HEK293T (cell line): ENCODE data around the gene GJB2.

ENCODE experiments used
- ARNT ChIP-seq: fragments of 450-650 bp; IDR thresholded peaks from 2 replicates; pipeline ENCODE4 v1.6.1; 2017; ENCODE audit warnings: mild to moderate bottlenecking
- BHLHE40 ChIP-seq: fragments of 450-650 bp; IDR thresholded peaks from 2 replicates; pipeline ENCODE4 v1.6.1; 2016; ENCODE audit warnings: mild to moderate bottlenecking, moderate library complexity, borderline replicate concordance
- FOXA1 ChIP-seq: fragments of 450-650 bp; IDR thresholded peaks from 2 replicates; pipeline ENCODE4 v1.6.1; 2016; ENCODE audit warnings: mild to moderate bottlenecking
- HDGF ChIP-seq: fragments of 450-650 bp; IDR thresholded peaks from 2 replicates; pipeline ENCODE4 v1.6.1; 2017; ENCODE audit warnings: antibody characterized with exemption, borderline replicate concordance
- L3MBTL2 ChIP-seq: fragments of 450-650 bp; conservative IDR thresholded peaks from 2 replicates; pipeline ENCODE4 v1.6.1; 2016; ENCODE audit warnings: mild to moderate bottlenecking
- LEF1 ChIP-seq: fragments of 450-650 bp; IDR thresholded peaks from 2 replicates; pipeline ENCODE4 v1.6.1; 2017; ENCODE audit warnings: mild to moderate bottlenecking, borderline replicate concordance
- NFRKB ChIP-seq: fragments of 450-650 bp; IDR thresholded peaks from 2 replicates; pipeline ENCODE4 v1.6.1; 2016; ENCODE audit warnings: mild to moderate bottlenecking, moderate library complexity
- PKNOX1 ChIP-seq: fragments of 450-650 bp; IDR thresholded peaks from 2 replicates; pipeline ENCODE4 v1.6.1; 2016
- TARDBP ChIP-seq: fragments of 450-650 bp; IDR thresholded peaks from 2 replicates; pipeline ENCODE4 v1.6.1; 2016

GRCh38 chr13:20140487-20140886 lies 52.3 kb downstream of the GJB2 start:
- TF ChIP-seq NFRKB (no peak), HDGF (no peak), L3MBTL2 (no peak), BHLHE40 (no peak), ARNT (no peak), TARDBP (no peak), PKNOX1 (no peak), LEF1 (no peak), FOXA1 (no peak)
